Adipocyte (in vitro differentiated cells): ENCODE data around the gene RBM19.

Experiments
- DNase-seq: peaks from one replicate; pipeline ENCODE4 v3.0.0-alpha.2; 2015; ENCODE audit warnings: low read depth
- H3K27me3 ChIP-seq: replicated peaks from 2 replicates; pipeline ENCODE4 v1.7.0; 2013; ENCODE audit warnings: mild to moderate bottlenecking, low read length, moderate library complexity; ENCODE audit not compliant: control insufficient read depth, insufficient read depth
- H3K36me3 ChIP-seq: 2 replicates; pipeline ENCODE4 v1.7.0; 2013; ENCODE audit warnings: low read length, mild to moderate bottlenecking, moderate library complexity; ENCODE audit not compliant: control insufficient read depth, insufficient read depth, severe bottlenecking
- H3K4me1 ChIP-seq: 2 replicates; pipeline ENCODE4 v1.7.0; 2013; ENCODE audit warnings: mild to moderate bottlenecking, low read length, moderate library complexity; ENCODE audit not compliant: control insufficient read depth, insufficient read depth
- H3K4me3 ChIP-seq: 2 replicates; pipeline ENCODE4 v1.7.0; 2013; ENCODE audit warnings: mild to moderate bottlenecking, low read length, moderate library complexity
- H3K9ac ChIP-seq: 2 replicates; pipeline ENCODE4 v1.7.0; 2013; ENCODE audit warnings: mild to moderate bottlenecking, low read length, moderate library complexity
- H3K9me3 ChIP-seq: 2 replicates; pipeline ENCODE4 v1.7.0; 2013; ENCODE audit warnings: mild to moderate bottlenecking, low read length, moderate library complexity; ENCODE audit not compliant: control insufficient read depth

Gene RBM19

DNA sequence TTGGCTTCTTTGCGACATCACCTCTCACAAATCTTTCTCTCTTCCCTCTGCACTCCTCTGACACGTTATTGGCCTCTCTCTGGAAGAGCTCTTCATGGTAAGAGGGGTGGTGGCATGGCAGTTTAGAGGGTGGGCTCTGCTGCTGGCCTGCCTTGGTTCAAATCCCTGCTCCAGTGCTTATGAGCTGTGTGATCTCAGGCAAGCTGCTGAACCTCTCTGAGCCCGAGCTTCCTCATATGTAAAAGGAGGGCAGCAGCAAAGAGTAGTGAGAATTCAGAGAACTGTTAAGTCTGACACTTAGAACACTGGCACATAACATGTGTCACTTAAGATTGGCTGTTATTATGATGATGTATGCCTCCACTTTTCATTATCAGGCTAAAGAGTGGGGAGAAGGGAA lies 118.3 kb downstream of the RBM19 start:
- no peaks in the 10 kb centered on the region for H3K9me3 ChIP-seq
- no peak overlapping the region for H3K9ac ChIP-seq
- no peak for DNase-seq
- H3K27me3 ChIP-seq, result no peaks in the 10 kb centered on the region
- H3K36me3 ChIP-seq, result peaks cover 15% of the 10 kb centered on the region
- H3K4me1 ChIP-seq, result peaks cover 17% of the 10 kb centered on the region
- no peak overlapping the region for H3K4me3 ChIP-seq

DNA sequence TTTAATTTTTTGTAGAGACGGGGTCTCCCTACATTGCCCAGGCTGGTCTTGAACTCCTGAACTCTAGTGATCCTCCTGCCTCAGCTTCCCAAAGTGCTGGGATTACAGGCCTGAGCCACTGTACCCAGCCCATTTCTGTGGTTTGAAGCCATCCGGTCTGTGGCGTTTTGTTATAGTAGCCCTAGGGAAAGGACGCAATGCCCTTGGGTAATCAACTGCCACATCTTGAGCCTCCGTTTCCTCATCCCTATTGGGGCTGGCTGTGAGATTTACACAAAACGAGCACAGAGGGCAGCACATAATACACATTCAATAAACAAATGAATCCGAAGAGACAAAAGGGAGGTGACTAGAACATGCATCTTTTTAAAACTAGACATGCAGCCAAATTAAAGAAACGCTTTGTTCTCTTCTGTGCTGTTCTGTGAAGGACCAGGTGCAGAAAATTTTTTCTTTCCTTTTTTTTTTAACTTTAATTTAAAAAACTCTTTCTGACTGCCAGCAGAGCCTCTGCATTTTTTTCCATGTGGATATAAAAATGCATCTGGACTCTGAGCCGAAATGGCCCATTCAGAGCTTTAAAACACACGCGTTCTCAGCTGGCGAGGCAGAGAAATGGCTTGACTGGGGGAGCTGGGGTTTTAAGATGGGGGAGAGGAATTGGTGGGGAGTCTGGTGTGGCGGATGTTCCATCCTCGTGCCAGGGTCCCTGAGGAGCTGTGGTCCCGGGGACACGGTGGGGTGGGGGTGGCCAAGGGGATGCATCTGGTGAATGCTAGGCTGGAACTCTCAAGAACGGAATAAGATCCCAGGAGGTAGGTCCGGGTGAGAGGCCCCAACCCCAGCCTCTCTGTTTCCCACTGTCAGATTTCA lies 119.0 kb downstream of the RBM19 start:
- no peak for DNase-seq
- H3K27me3 ChIP-seq, result no peaks in the 10 kb centered on the region
- H3K4me3 ChIP-seq, result no peak overlapping the region
- no peak overlapping the region for H3K9ac ChIP-seq
- peaks cover 17% of the 10 kb centered on the region for H3K4me1 ChIP-seq
- peaks cover 15% of the 10 kb centered on the region for H3K36me3 ChIP-seq
- no peaks in the 10 kb centered on the region for H3K9me3 ChIP-seq

DNA sequence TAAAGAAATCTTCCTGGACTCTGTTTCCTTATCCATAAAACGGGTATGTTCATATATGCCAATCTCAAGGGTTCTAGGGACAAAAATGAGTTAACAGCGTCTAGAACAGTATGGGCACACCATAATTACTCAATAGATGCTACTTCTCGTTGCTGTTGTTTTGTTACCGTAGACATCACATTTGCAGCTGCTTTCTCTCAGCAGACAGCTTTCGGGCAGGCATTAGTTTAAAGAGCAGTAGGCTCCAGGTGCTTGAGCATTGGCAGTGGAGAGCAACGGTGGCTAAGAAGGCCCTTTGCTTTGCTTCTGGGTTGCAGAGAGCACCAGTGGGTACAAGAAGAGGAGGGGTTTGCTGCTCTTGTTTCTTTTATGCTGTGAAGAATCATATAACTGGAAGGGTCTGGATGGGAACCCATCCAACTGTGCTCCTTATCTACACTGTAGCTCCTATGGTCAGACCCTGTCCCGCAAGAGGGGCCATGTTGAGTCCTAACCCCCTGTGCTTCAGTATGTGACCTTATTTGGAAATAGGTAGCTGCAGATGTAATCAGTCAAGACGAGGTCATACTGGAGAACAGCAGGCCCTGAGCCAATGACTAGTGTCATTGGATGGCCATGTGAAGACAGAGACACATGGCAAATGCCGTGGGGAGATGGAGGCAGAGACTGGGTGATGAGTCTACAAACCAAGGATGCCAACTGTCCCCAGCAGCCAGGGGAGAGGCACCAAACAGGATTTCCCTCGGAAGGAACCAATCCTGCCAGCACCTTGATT lies 120.0 kb downstream of the RBM19 start:
- no peak for DNase-seq
- H3K9me3 ChIP-seq, result no peaks in the 10 kb centered on the region
- H3K36me3 ChIP-seq, result peaks cover 15% of the 10 kb centered on the region
- no peaks in the 10 kb centered on the region for H3K27me3 ChIP-seq
- H3K9ac ChIP-seq, result no peak overlapping the region
- H3K4me3 ChIP-seq, result no peak overlapping the region
- peaks cover 14% of the 10 kb centered on the region for H3K4me1 ChIP-seq

DNA sequence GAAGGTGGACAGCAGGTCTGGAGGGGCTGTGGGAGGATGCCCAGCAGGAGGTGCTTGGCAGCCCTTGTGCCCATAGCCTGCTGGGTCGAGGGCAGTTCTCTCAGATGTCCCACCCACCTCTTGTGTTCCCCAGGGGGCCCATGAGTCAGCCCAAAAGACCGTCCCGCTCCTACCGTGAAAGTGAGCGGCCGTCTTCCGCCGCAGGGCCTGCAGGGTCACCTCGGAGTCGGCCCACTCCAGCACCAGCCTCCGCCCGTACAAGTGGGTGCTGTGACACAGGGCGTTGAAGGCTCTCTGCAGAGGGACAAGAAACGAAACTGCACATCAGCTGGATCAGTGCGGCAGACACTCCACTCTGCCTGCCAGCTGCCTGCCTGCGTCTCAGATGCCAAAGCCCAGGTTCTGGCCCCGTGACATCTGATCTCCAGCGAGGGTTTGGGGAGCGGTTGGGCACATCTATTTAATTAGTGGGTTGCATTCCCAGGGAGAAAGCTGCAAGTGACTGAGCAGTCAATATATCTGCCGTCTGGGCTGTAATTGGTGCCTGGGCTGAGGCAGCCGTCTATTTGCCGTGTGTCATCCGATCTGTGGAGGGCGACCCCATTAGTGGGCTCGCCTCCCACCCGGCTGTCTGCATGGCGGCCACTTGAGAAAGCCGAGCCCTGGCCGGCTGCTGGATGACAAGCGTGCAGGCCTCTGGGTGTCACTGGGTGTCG lies 121.5 kb downstream of the RBM19 start:
- peaks cover 15% of the 10 kb centered on the region for H3K36me3 ChIP-seq
- H3K4me3 ChIP-seq, result no peak overlapping the region
- DNase-seq, result no peak
- H3K9ac ChIP-seq, result no peak overlapping the region
- peaks cover under 1% of the 10 kb centered on the region for H3K4me1 ChIP-seq
- no peaks in the 10 kb centered on the region for H3K9me3 ChIP-seq
- no peaks in the 10 kb centered on the region for H3K27me3 ChIP-seq

DNA sequence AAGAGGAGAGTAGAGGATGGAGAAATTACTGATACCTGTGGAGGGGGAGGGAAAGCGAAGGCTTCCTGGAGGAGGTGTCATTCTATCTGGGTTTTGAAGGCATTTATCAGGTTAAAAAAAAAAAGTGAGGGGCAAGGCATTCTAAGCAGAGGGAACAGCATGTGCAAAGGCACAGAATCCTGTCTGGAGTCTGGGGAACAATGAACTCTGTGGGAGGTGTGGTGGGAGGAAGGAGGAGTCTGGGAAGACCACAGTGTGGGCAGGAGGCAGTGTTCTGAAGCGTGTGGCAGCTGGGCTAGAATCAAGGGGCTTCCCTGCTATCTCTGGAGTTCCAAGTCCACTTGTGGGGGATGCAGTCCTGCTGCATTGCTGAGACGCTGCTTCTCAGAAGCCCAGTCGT lies 123.4 kb downstream of the RBM19 start:
- no peaks in the 10 kb centered on the region for H3K4me1 ChIP-seq

DNA sequence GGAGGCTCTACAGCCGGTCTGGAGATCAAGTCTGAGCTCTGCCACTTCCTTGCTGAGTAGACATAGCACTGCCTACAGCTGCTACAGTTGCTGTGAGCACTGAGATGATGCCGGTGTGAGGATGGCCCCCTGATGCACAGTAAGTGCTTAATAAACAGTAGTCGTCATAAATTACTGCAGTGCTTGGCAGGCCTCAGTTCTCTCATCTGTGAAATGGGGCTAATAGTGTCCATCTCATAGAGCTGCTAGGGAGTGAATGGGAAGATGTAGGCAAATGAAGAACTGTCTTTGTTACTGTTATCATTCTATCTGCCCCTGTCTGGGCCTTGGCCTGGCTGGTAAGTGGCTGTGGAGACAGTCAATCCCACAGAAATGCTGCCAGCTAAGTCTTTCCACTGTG lies 124.3 kb downstream of the RBM19 start:
- no peak for DNase-seq
- no peaks in the 10 kb centered on the region for H3K4me1 ChIP-seq

More for the DNA sequence above, 123.4 kb downstream of the RBM19 start:
- H3K9ac ChIP-seq, result no peak overlapping the region
- H3K27me3 ChIP-seq, result no peaks in the 10 kb centered on the region
- no peaks in the 10 kb centered on the region for H3K9me3 ChIP-seq
- H3K36me3 ChIP-seq, result peaks cover 15% of the 10 kb centered on the region
- no peak overlapping the region for H3K4me3 ChIP-seq
- DNase-seq, result no peak

DNA sequence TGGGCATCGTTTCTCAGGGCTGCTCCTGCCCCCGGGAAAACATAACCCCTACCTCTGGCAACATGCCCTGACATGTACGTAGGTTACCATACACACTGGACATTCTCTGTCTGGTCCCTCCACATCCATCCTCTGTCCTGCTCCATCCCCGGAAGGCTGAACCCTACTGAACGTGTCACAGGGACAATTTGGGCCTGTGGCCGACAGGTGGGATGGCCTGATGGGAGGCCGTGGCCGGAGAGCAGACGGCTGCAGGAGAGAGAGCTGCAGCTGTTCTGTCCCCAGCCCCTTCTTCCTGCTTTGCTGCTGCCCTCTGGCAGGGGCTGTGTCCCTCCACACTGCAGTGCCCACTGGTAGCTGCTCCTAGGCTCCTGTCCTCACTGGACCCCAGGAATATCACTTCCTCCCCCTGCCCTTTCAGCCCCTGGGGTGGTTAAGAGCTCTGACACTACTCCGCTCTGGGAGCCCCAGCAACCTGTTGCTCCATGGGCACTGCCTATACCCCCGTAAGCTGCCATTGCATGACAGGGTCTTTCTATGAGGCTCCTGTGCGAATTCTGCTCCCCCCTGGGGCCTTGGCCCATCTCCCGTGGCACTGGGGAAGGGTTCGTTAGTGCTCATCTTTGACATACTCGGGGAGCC lies 125.6 kb downstream of the RBM19 start:
- no peak for DNase-seq
- Histone ChIP-seq H3K4me1 (no peaks in the 10 kb centered on the region), H3K4me3 (no peak overlapping the region), H3K9me3 (no peaks in the 10 kb centered on the region), H3K9ac (no peak overlapping the region), H3K36me3 (peaks cover 15% of the 10 kb centered on the region), H3K27me3 (no peaks in the 10 kb centered on the region)

More for the DNA sequence above, 124.3 kb downstream of the RBM19 start:
- H3K4me3 ChIP-seq, result no peak overlapping the region
- no peaks in the 10 kb centered on the region for H3K9me3 ChIP-seq
- H3K36me3 ChIP-seq, result peaks cover 15% of the 10 kb centered on the region
- H3K27me3 ChIP-seq, result no peaks in the 10 kb centered on the region
- H3K9ac ChIP-seq, result no peak overlapping the region

DNA sequence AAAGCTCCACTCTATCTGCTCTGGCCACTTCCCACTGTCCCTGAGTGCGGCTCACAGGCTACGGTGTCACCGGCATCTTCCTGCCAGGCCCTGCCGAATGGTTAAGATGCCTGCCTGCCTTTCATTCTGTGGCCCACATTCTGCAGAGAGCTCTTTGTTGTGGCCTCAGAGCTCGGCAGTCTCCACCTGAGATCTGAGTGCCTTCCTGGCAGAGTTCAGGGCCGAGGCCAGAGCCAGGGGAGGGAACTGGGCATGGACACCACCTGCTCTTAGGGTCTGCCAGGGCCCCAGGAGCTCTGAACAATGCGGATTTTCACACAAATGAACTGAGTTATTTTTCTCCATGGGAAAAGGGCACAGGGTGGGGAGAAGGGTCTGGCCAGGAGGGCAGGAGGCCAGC lies 127.2 kb downstream of the RBM19 start:
- Histone ChIP-seq H3K36me3 (peaks cover 7% of the 10 kb centered on the region), H3K4me3 (no peak overlapping the region), H3K4me1 (no peaks in the 10 kb centered on the region), H3K27me3 (no peaks in the 10 kb centered on the region), H3K9me3 (no peaks in the 10 kb centered on the region), H3K9ac (no peak overlapping the region)
- DNase-seq, result no peak

DNA sequence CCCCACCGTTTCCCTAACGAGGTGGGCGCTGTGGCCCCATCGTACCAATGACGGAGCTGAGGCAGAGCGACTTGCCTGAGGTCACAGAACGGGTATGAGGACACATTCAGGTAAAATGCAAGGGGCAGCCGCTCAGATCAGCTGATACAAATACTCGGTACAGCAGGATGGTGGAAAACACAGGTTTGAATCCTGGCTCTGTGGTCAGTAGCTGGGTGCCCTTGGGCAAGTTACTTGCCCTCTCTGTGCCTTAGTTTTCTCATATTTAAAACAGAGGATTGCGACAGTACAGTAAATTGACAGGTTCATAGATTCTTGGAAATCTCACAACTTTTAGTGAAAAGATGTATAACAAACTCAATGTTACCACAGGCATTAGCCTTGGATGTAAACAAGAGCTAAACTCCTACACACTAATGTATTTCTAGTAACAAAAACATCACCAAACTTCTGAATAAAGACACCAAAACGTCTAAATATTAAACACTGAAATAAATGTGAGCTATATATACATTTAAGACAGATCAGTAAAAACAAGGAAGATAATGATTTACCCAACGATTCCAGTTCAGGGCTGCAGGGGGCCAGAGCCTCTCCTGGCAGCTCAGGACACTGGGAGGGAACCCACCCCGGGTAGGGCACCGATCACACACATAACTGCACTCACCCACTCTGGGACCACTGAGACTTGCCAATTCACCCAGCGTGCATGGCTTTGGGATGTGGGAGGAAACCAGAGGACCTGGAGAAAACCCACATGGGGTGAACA lies 128.4 kb downstream of the RBM19 start:
- H3K27me3 ChIP-seq, result no peaks in the 10 kb centered on the region
- H3K36me3 ChIP-seq, result no peaks in the 10 kb centered on the region
- H3K4me1 ChIP-seq, result no peaks in the 10 kb centered on the region
- no peak overlapping the region for H3K9ac ChIP-seq
- no peak for DNase-seq
- no peaks in the 10 kb centered on the region for H3K9me3 ChIP-seq
- no peak overlapping the region for H3K4me3 ChIP-seq

DNA sequence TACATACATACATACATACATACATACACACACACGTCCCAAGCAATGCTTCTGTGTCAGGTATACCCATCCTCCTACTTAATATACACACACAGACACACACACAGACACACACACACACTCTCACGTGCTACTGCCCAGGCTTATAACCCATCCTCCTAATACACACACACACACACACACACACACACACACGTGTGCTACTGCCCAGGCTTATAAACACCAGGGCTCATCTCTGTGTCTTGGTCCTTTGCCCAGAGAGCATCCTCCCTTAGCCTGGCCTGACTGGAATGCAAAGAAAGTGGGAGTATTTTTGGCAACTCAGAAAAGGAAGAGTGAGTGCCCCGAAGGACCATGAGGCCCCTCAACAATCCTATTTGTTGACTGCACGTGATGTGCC lies 129.0 kb downstream of the RBM19 start:
- H3K27me3 ChIP-seq, result no peaks in the 10 kb centered on the region
- no peak overlapping the region for H3K4me3 ChIP-seq
- DNase-seq, result no peak
- no peaks in the 10 kb centered on the region for H3K9me3 ChIP-seq
- H3K9ac ChIP-seq, result no peak overlapping the region
- no peaks in the 10 kb centered on the region for H3K36me3 ChIP-seq
- H3K4me1 ChIP-seq, result no peaks in the 10 kb centered on the region
